K562 (cell line): ENCODE measurements around the gene GLYAT. TPM values are rescaled to one million over a fixed set of nuclear protein-coding genes. Genes with fewer than 3 reads are reported as not detected.

Source experiments
- ADNP ChIP-seq: fragments of 200-800 bp; sonication (Bioruptor generic); IDR thresholded peaks from 2 replicates; pipeline ENCODE4 v1.6.1; 2016; ENCODE audit warnings: missing genetic modification characterization, missing compliant biosample characterization
- CCNT2 ChIP-seq: IDR thresholded peaks from 2 replicates; pipeline ENCODE4 v1.6.1; 2011; ENCODE audit warnings: borderline replicate concordance, low read depth, mild to moderate bottlenecking, moderate library complexity, mixed read lengths, low read length; ENCODE audit not compliant: insufficient read length; ENCODE audit errors: extremely low read depth
- CHAMP1 ChIP-seq: fragments of 450-650 bp; IDR thresholded peaks from 2 replicates; pipeline ENCODE4 v1.6.1; 2016; ENCODE audit warnings: mild to moderate bottlenecking
- GATAD2A ChIP-seq: fragments of 450-650 bp; IDR thresholded peaks from 2 replicates; pipeline ENCODE4 v1.6.1; 2017
- HEY1 ChIP-seq: fragments of 250-450 bp; sonication (Bioruptor Pico); IDR thresholded peaks from 2 replicates; pipeline ENCODE4 v1.5.0; 2020; ENCODE audit warnings: mild to moderate bottlenecking, moderate library complexity, borderline replicate concordance
- KDM1A ChIP-seq, 2 experiments: fragments of 450-650 bp; IDR thresholded peaks; 2 replicates each; pipeline ENCODE4 v1.6.1; 2016; ENCODE audit warnings: mild to moderate bottlenecking in 2 of 2
- LEF1 ChIP-seq: fragments of 450-650 bp; IDR thresholded peaks from 2 replicates; pipeline ENCODE4 v1.6.1; 2016; ENCODE audit warnings: mild to moderate bottlenecking
- MECOM ChIP-seq: fragments of 250-450 bp; sonication (Bioruptor Pico); IDR thresholded peaks from 2 replicates; pipeline ENCODE4 v1.8.0; 2022; ENCODE audit warnings: inconsistent platforms
- MEF2D ChIP-seq: conservative IDR thresholded peaks from 2 replicates; pipeline ENCODE4 v1.6.1; 2016; ENCODE audit warnings: low read depth, missing genetic modification characterization, missing compliant biosample characterization
- NFE2 ChIP-seq: IDR thresholded peaks from 2 replicates; pipeline ENCODE4 v1.6.1; 2014; ENCODE audit warnings: antibody characterized with exemption, low read depth
- NFIC ChIP-seq: fragments of 450-650 bp; IDR thresholded peaks from 2 replicates; pipeline ENCODE4 v1.6.1; 2017; ENCODE audit warnings: mild to moderate bottlenecking, inconsistent platforms
- NR2C1 ChIP-seq, 2 experiments: fragments of 450-650 bp; IDR thresholded peaks; 2 replicates each; pipeline ENCODE4 v1.6.1; 2017; ENCODE audit warnings: mild to moderate bottlenecking in 2 of 2, antibody characterized with exemption in 1 of 2, inconsistent platforms in 1 of 2, missing compliant biosample characterization in 1 of 2, missing genetic modification characterization in 1 of 2
- PBX2 ChIP-seq, 2 experiments: IDR thresholded peaks in 1 of 2; conservative IDR thresholded peaks in 1 of 2; 2 replicates each; pipeline ENCODE4 v1.6.1; 2016; ENCODE audit warnings: low read depth in 2 of 2, mild to moderate bottlenecking in 1 of 2, missing compliant biosample characterization in 1 of 2, missing genetic modification characterization in 1 of 2, moderate library complexity in 1 of 2
- PHF21A ChIP-seq: fragments of 450-650 bp; IDR thresholded peaks from 2 replicates; pipeline ENCODE4 v1.6.1; 2017; ENCODE audit warnings: low read depth, borderline replicate concordance
- RBM39 ChIP-seq: fragments of 200-400 bp; formaldehyde crosslinking; optimal IDR thresholded peaks from 2 replicates; pipeline ENCODE3; 2018; ENCODE audit warnings: low read depth, low read length
- SMARCE1 ChIP-seq: fragments of 450-650 bp; IDR thresholded peaks from 2 replicates; pipeline ENCODE4 v1.7.1; 2016; ENCODE audit warnings: mild to moderate bottlenecking
- STAT5A ChIP-seq: IDR thresholded peaks from 2 replicates; pipeline ENCODE4 v1.6.1; 2012; ENCODE audit warnings: low read length, inconsistent platforms, borderline replicate concordance
- TCF3 ChIP-seq: sonication (generic); formaldehyde crosslinking; IDR thresholded peaks from 2 replicates; pipeline ENCODE4 v1.4.0; 2020; ENCODE audit warnings: mild to moderate bottlenecking, missing genetic modification reagents
- ZNF165 ChIP-seq: fragments of 250-450 bp; sonication (Bioruptor Pico); IDR thresholded peaks from 2 replicates; pipeline ENCODE4 v1.4.0; 2020; ENCODE audit warnings: borderline replicate concordance
- polyA plus RNA-seq, 8 experiments: library from polyadenylated mRNA; depleted of rRNA in 4 of 8; stranded (reverse) in 5 of 8; unstranded in 3 of 8; fragments of >200 nt; fragmentation: Nextera tagmentation in 2 of 8; fragmentation: Illumina TruSeq in 1 of 8; extraction: Ambion mirVana in 2 of 8; extraction: Trizol in 1 of 8; gene quantifications; 2 replicates each; pipeline versions ENCODE4 v1.2.1 to v1.2.3, GENCODE V29; 2011 to 2014; ENCODE audit warnings: inconsistent platforms in 1 of 8, missing spikeins in 1 of 8
- total RNA-seq, 7 experiments: library from RNA; depleted of rRNA in 6 of 7; stranded (reverse); fragments of >200 nt in 6 of 7; fragmentation: Illumina TruSeq in 2 of 7; extraction: Trizol in 2 of 7; gene quantifications; 2 replicates each; pipeline versions ENCODE4 v1.2.1 to v1.2.3, GENCODE V29; 2011 to 2021; ENCODE audit warnings: low replicate concordance in 1 of 7
- TF ChIP-seq, protein P1 (sequence below): sonication (generic); formaldehyde crosslinking; IDR thresholded peaks from 2 replicates; pipeline ENCODE4 v1.9.0; 2022; ENCODE audit warnings: mild to moderate bottlenecking, missing genetic modification reagents
- TF ChIP-seq, protein P2 (sequence below): fragments of 450-650 bp; formaldehyde crosslinking; IDR thresholded peaks from 2 replicates; pipeline ENCODE4 v1.4.0; 2022; ENCODE audit warnings: missing genetic modification characterization

Gene GLYAT
- total and polyA plus RNA-seq, 9 of the 15 experiments (the other 6 are each of a cell fraction or from before 2014, with no cell fraction given) = not detected

- 0 out of 2 replicates have a peak, but pooled peaks have one; percentile 18 for TF ChIP-seq NFE2
- no peak for TF ChIP-seq PBX2 (CRISPR knock-in tag; IDR thresholded peaks at IDR 0.05; ENCODE audit: low read depth)
- peak; percentile 87 for TF ChIP-seq PBX2 (tag; conservative IDR thresholded peaks at IDR 0.05; ENCODE audit: low read depth)
- 0 out of 2 replicates have a peak, but pooled peaks have one; percentile 73 for TF ChIP-seq HEY1 (CRISPR knock-in tag)
- peak; percentile 27; the same call in 1 of the 2 replicates for TF ChIP-seq MEF2D (tag)
- no peak for TF ChIP-seq RBM39
- TF ChIP-seq GATAD2A = 0 out of 2 replicates have a peak, but pooled peaks have one; percentile 24
- TF ChIP-seq KDM1A (IDR thresholded peaks at IDR 0.05) = peak; percentile 98
- TF ChIP-seq, protein P1, sequence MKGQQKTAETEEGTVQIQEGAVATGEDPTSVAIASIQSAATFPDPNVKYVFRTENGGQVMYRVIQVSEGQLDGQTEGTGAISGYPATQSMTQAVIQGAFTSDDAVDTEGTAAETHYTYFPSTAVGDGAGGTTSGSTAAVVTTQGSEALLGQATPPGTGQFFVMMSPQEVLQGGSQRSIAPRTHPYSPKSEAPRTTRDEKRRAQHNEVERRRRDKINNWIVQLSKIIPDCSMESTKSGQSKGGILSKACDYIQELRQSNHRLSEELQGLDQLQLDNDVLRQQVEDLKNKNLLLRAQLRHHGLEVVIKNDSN (CRISPR knock-in tag) = no peak
- TF ChIP-seq LEF1 = peak; percentile 76; the same call in 1 of the 2 replicates
- TF ChIP-seq, protein P2, sequence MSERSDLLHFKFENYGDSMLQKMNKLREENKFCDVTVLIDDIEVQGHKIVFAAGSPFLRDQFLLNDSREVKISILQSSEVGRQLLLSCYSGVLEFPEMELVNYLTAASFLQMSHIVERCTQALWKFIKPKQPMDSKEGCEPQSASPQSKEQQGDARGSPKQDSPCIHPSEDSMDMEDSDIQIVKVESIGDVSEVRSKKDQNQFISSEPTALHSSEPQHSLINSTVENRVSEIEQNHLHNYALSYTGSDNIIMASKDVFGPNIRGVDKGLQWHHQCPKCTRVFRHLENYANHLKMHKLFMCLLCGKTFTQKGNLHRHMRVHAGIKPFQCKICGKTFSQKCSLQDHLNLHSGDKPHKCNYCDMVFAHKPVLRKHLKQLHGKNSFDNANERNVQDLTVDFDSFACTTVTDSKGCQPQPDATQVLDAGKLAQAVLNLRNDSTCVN (CRISPR knock-in tag) = no peak
- peak; percentile 98 for TF ChIP-seq SMARCE1
- TF ChIP-seq ADNP (tag) = 0 out of 2 replicates have a peak, but pooled peaks have one; percentile 59
- TF ChIP-seq TCF3 (CRISPR knock-in tag) = peak; percentile 92
- peak; percentile 93 for TF ChIP-seq CHAMP1
- TF ChIP-seq MECOM (CRISPR knock-in tag) = peak; percentile 81
- TF ChIP-seq STAT5A = peak; percentile 46; the same call in 1 of the 2 replicates
- TF ChIP-seq CCNT2 = peak; percentile 95
- 0 out of 2 replicates have a peak, but pooled peaks have one; percentile 38 for TF ChIP-seq PHF21A
- TF ChIP-seq ZNF165 (CRISPR knock-in tag) = no peak
- TF ChIP-seq NFIC = peak; percentile 84
- TF ChIP-seq NR2C1 (IDR thresholded peaks at IDR 0.05) = no peak
- peak; percentile 55; the same call in 1 of the 2 replicates for TF ChIP-seq NR2C1 (tag; IDR thresholded peaks at IDR 0.05)
Measured at GRCh38 chr11:58739725-58740430, 8.1 kb upstream of the GLYAT start (continued).
